ACHN (cell line): Measurements from ENCODE around the gene GPR150.

Experiments used
- DNase-seq: peaks from one replicate; pipeline ENCODE4 v3.0.0-alpha.2; 2015
- in situ Hi-C: cut with HindIII; loops from 2 replicates; pipeline ENCODE4 v1.10.0; 2017; ENCODE audit warnings: low sequenced_read_pairs, low pct_ligation_motif_present, low pct_unique_long_range_greater_than_20kb

The GPR150 gene

DNA sequence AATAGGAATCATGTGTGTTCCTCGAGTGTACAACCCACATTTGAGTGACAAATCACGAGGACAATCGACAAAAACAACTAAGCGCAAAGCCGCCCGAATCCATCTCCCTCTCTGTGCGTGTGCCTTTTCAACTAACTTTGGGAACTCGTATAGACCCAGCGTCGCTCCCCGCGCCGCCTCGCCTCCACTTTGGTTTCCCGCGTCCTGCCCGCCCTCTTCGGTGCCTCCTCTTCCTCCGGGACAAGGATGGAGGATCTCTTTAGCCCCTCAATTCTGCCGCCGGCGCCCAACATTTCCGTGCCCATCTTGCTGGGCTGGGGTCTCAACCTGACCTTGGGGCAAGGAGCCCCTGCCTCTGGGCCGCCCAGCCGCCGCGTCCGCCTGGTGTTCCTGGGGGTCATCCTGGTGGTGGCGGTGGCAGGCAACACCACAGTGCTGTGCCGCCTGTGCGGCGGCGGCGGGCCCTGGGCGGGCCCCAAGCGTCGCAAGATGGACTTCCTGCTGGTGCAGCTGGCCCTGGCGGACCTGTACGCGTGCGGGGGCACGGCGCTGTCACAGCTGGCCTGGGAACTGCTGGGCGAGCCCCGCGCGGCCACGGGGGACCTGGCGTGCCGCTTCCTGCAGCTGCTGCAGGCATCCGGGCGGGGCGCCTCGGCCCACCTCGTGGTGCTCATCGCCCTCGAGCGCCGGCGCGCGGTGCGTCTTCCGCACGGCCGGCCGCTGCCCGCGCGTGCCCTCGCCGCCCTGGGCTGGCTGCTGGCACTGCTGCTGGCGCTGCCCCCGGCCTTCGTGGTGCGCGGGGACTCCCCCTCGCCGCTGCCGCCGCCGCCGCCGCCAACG is at the start of gene GPR150:
TSS of gene GPR150 (plus strand) at position 58 of the 840 bp plus-strand sequence. CDS start at position 247, 189 bp downstream.
- in situ Hi-C loops = no loop called here
- peak; percentile 18 for DNase-seq

DNA sequence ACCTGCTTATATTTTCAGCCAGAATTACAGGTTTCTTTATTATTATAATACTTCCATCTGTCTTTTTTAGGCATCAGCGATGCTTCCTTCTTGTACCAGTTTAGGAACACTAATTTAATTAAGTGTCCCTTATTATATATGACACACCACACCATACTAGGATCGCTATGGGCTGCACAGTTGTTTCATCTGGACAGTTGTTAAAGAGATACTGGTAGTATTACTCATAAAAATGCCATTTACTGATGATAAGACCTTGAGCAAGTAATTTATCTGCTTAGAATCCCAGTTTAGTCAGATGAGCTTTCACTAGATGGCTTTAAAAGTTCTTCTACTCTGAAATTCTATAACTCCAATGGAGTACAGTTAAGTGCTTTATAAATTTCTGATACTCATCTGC is 47.9 kb upstream of the GPR150 start:
- DNase-seq = no peak

DNA sequence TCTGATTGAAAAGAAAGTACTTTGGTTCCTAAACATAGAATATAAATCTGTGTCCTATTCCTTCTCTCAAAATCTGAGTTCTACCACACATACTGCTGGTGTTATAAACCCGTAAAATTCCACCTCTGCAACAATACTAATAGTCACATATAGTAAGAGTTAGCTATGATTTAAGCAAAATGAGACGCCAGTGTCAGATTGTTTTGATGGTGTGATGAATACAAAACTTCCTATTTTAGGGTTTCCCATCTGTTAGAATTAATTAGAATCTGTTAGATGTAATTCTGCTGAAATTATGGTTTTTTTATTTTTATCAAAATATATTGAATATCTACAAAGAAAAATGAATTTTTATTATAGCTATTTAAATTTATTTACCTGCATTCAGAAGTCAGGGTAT is 38.3 kb upstream of the GPR150 start:
- in situ Hi-C loops = no loop called here
- no peak for DNase-seq

More for the DNA sequence above, 47.9 kb upstream of the GPR150 start:
- in situ Hi-C loops = no loop called here

DNA sequence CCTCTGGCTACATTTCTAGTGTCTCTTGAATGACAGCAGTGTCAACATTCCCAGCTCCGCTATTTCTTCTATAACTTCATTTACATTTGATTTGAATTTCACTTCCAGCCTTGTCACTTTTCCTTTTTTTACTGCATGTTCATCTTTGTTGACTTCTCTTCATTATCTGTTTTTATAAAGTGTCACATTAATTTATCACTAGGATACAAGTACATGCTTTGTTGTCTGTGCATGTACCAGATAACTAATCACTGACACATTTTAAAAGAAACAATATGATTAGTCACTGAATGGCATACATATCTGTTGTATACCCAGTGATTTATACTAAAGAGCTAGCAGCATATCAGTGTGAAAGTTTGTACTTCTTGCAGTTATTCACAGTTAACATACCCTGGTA is 35.9 kb upstream of the GPR150 start:
- in situ Hi-C loops = no loop called here
- DNase-seq = no peak

DNA sequence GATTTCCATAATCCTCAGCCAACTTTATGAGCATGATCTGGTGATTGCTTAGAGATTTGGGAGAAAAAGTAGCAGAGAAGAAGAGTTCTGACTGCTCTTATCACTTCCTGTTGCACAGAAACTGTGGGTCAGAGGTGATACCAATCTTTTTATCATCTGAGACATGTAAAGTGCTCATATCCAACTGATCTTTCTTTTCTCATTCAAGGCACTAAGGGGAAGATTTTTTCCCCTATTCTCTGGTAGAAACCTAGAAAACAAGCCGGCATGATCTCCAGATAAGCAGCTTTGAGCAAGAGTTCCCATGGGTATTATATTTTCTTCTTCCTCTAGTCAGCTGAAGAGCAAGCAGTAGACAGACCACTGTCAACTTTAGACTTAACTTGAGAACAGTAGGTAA is 29.0 kb upstream of the GPR150 start:
- in situ Hi-C loops = no loop called here
- no peak for DNase-seq

DNA sequence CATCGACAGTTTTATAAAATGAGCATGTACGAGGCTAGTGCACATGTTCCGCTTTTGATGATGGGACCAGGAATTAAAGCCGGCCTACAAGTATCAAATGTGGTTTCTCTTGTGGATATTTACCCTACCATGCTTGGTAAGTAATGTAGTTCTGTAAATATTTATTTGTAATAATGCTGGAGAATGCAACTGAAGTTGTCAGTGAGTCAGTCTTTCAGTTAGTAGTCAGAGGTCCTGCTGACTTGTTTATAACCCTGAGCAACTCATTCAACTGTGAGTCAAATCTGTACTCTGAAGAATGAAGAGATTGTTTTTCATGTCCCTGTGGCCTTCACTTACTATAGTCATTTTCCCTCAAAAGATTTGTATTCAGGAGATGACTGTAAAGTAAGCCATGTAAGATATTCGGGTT is 28.4 kb upstream of the GPR150 start:
- in situ Hi-C loops = no loop called here
- DNase-seq = no peak

DNA sequence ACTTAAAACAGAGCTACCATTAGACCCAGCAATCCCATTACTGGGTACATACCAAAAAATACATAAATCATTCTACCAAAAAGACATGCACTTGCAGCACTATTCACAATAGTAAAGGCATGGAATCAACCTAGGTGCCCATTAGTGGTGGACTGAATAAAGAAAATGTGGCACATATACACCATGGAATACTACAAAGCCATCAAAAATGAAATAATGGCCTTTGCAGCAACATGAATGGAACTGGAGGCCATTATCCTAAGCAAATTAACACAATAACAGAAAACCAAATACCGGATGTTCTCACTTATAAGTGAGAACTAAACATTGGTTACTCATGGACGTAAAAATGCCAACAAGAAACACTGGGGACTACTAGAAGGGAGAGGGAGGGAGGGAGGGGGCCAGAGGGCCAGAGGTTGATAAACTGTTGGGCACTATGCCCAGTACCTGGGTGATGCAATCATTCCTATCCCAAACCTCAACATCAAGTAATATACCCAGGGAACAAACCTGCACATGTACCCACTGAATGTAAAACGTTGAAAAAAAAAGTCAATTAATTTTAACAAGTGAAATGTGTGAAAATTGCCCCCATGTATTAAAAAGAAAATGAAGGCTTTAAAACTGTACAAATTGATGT is 24.5 kb upstream of the GPR150 start:
- DNase-seq = no peak
- in situ Hi-C loops = no loop called here

DNA sequence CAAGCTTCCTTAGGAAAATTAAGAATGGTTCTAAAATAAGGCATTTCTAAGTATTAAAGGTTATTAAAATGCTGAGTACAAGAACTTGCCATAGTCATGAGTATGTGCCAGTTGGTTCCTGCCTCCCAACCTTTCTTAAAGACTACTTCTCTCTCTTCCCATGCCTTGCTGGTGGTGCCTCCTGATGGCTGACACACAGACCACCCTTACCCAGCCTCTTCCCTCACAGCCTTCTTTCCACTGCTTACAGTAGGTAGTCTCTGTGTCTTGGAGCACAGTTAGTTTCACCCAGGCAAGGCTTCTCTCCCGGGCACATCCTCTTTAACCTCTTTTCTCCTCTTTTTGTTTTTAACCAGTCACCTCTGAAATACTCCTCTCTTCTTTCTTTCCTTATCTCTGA is 20.6 kb upstream of the GPR150 start:
- no peak for DNase-seq
- in situ Hi-C loops = no loop called here

DNA sequence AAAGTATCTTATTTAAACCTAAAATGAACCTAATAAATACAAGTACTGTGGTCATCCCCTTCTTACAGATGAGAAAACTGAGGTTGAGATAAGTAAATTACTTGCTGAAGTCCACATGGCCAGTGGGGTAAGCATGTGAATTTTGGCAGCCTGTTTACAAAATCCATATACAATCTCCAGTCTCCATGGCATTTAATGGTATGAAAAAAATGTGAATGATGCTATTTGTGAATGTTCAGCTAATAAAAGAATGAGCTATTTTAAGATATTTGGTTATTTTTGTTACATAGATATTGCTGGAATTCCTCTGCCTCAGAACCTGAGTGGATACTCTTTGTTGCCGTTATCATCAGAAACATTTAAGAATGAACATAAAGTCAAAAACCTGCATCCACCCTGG is 19.3 kb upstream of the GPR150 start:
- DNase-seq = no peak
- in situ Hi-C loops = no loop called here

- no peak for DNase-seq
- in situ Hi-C loops = no loop called here
Measured at GRCh38 chr5:95605786-95606185, 14.1 kb upstream of the GPR150 start.

DNA sequence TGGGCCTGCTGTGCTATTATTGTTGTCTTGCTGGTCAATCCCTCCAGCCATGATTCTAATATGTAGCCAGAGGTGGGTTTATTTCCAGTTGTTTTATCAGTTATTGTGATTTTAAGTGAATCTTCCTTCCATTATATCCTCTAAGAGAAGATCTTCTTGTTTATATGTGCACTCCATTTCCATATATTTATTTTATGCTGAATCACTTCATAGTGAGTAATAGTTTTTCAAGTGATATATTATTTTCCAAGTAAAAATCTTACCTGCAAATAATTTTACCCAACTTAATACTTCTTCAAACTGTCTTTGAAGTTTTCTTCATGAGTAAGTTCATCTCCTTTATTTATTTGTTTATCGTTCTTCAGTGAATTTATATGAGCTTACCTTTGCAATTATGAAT is 13.5 kb upstream of the GPR150 start:
- in situ Hi-C loops = no loop called here

DNA sequence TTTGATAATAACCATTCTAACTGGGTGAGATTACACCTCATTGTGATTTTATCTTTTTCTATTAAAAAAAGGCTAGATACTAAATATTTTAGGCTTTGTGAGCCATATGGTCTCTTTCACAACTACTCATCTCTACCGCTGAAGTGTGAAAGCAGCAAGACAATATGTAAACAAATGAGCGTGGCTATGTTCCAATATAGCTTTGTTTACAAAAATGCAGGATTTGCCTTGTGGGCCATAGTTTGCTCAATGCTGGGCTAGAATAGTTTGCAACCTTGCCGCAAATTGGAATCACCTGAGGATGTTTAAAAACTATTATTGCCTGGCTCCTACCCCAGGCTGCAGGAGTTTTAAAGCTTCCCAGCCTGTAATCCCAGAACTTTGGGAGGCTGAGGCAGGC is 10.2 kb upstream of the GPR150 start:
- DNase-seq = no peak
- in situ Hi-C loops = no loop called here

More for the DNA sequence above, 13.5 kb upstream of the GPR150 start:
- no peak for DNase-seq

- in situ Hi-C loops = no loop called here
- DNase-seq = no peak
Measured at GRCh38 chr5:95610546-95610945, 9.3 kb upstream of the GPR150 start.

GRCh38 chr5:95611396-95611795 is 8.5 kb upstream of the GPR150 start:
- in situ Hi-C loops = no loop called here
- no peak for DNase-seq

DNA sequence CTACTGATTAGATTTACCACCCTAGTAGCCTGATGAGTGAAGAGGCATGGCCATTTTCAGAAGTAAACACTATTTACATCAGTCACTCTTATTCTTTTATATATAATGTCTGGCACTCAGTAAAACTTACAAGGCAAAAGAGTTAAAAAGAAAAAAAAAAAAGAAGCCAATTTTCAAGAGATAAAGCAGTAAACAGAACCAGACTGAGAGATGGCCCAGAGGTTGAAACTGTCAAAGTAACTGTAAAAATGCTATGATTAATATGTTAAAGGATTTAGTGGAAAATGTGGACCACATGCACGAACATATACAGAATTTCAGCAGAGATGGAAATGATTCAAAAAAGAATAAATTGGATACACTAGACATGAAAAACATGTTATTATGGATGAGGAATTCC is 6.4 kb upstream of the GPR150 start:
- DNase-seq = no peak
- in situ Hi-C loops = no loop called here

DNA sequence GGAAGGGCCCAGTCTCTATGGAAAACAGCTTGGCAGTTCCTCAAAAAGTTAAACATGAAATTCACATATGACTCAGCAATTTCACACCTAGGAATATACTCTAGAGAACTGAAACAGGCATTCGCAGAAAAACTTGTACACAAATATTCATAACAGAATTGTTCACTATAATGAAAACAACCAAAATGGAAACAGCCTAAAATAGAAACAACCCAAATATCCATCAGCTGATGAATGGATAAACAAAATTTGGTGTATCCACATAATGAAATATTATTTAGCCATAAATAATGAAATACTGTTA is 4.8 kb upstream of the GPR150 start:
- in situ Hi-C loops = no loop called here
- no peak for DNase-seq

DNA sequence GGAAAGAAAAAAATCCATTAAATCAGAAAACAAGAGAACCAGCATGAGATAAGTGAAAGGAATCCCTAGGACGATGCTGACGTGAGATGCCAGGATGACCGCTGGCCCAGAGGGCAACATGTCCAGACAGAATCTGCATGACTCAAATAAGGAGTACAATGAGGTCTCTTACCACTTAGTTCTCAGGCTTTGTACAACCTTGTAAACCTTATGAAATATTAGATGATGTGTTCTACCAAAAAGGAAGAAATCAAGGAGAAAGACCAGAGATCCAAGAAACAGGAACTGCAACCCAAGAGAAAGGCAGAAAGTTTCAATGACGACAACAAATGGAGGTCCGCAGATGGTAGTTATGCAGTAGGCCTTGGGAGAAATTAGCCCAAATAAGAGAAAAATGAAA is 2.8 kb upstream of the GPR150 start:
- DNase-seq = no peak
- in situ Hi-C loops = no loop called here

GRCh38 chr5:95619096-95619495 is 791 bp upstream of the GPR150 start:
- DNase-seq = no peak
- in situ Hi-C loops = no loop called here

GRCh38 chr5:95619514-95620029 is 315 bp upstream of the GPR150 start:
- in situ Hi-C loops = no loop called here
- no peak for DNase-seq
